B cell (primary cell): ENCODE results near the gene SLAIN2. TPM values are rescaled to one million over a fixed set of nuclear protein-coding genes. Genes with fewer than 3 reads are reported as not detected.

Source experiments
- ATAC-seq: fragments of 200-7000 bp; cut with Tn5 transposase; one replicate; pipeline ENCODE4 v1.10.0; 2021; ENCODE audit warnings: low read depth, mild to moderate bottlenecking, moderate number of reproducible peaks, moderate library complexity
- CTCF ChIA-PET: fragments of 350-600 bp; sonication (Branson Sonifier 250); formaldehyde crosslinking; loops from one replicate; lab custom pipeline; 2021; ENCODE audit warnings: antibody characterized with exemption, inconsistent platforms; lab: Charles Lee
- POLR2A ChIA-PET: fragments of 350-600 bp; sonication (Branson Sonifier 250); formaldehyde crosslinking; loops from one replicate; lab custom pipeline; 2021; ENCODE audit warnings: antibody characterized with exemption; lab: Charles Lee
- DNase-seq: peaks from one replicate; pipeline ENCODE4 v3.0.0; 2013
- H2AFZ ChIP-seq: 2 replicates; pipeline ENCODE4 v1.6.1; 2012; ENCODE audit warnings: mild to moderate bottlenecking, low read depth, low read length; ENCODE audit not compliant: insufficient read depth, poor library complexity, severe bottlenecking
- H3K27ac ChIP-seq, 2 donors: 1 replicate in 1 of 2; 2 replicates in 1 of 2; pipeline ENCODE4 v1.5.1; 2012 to 2013; ENCODE audit warnings: low read length in 2 of 2, mild to moderate bottlenecking in 2 of 2, moderate library complexity in 1 of 2
- H3K27me3 ChIP-seq, 4 experiments: fragments of 200-600 bp in 1 of 4; sonication (generic) in 1 of 4; replicated peaks in 1 of 4; 1 replicate in 2 of 4; 2 replicates in 2 of 4; pipeline versions ENCODE4 v1.6.1 to v1.7.0; 2013 to 2016; ENCODE audit warnings: low read length in 3 of 4, mild to moderate bottlenecking in 2 of 4, mixed read lengths in 1 of 4, moderate library complexity in 1 of 4; ENCODE audit not compliant: insufficient read depth in 4 of 4, control insufficient read depth in 3 of 4; ENCODE audit errors: control extremely low read depth in 1 of 4
- H3K36me3 ChIP-seq, 2 experiments: replicated peaks in 1 of 2; 1 replicate in 1 of 2; 2 replicates in 1 of 2; pipeline versions ENCODE4 v1.6.1 to v1.7.1; 2013; ENCODE audit warnings: low read length in 1 of 2; ENCODE audit not compliant: insufficient read depth in 2 of 2, control insufficient read depth in 1 of 2; ENCODE audit errors: control extremely low read depth in 1 of 2, extremely low read depth in 1 of 2
- H3K4me1 ChIP-seq, 2 donors: fragments of 200-600 bp in 1 of 2; sonication (generic) in 1 of 2; 1 replicate in 1 of 2; 2 replicates in 1 of 2; pipeline versions ENCODE4 v1.5.1 to v1.6.1; 2013 to 2017; ENCODE audit warnings: low read length in 2 of 2; ENCODE audit not compliant: control insufficient read depth in 2 of 2, insufficient read depth in 2 of 2
- H3K4me2 ChIP-seq: replicated peaks from 2 replicates; pipeline ENCODE3; 2012; ENCODE audit warnings: mild to moderate bottlenecking, low read depth, low read length; ENCODE audit not compliant: poor library complexity, severe bottlenecking
- H3K4me3 ChIP-seq, 5 experiments: fragments of 200-600 bp in 1 of 5; sonication (generic) in 1 of 5; 1 replicate in 3 of 5; 2 replicates in 2 of 5; pipeline versions ENCODE4 v1.5.1 to v1.7.0; 2011 to 2016; ENCODE audit warnings: low read length in 4 of 5, mild to moderate bottlenecking in 4 of 5, low read depth in 2 of 5, control low read depth in 1 of 5, moderate library complexity in 1 of 5; ENCODE audit not compliant: insufficient read depth in 1 of 5; ENCODE audit errors: control extremely low read depth in 1 of 5, extremely low read depth in 1 of 5
- H3K79me2 ChIP-seq: fragments of 200-600 bp; sonication (generic); one replicate; pipeline ENCODE4 v1.6.0; 2016; ENCODE audit warnings: low read length; ENCODE audit not compliant: control insufficient read depth, insufficient read depth
- H3K9ac ChIP-seq: fragments of 200-600 bp; sonication (generic); 2 replicates; pipeline ENCODE4 v1.6.1; 2017; ENCODE audit warnings: mild to moderate bottlenecking, low read length, moderate library complexity
- H3K9me3 ChIP-seq, 3 donors: one replicate each; pipeline versions ENCODE4 v1.6.1 to v1.7.1; 2013; ENCODE audit warnings: low read length in 2 of 3; ENCODE audit not compliant: control insufficient read depth in 2 of 3, insufficient read depth in 1 of 3; ENCODE audit errors: control extremely low read depth in 1 of 3
- H4K20me1 ChIP-seq: 2 replicates; pipeline ENCODE4 v1.6.0; 2012; ENCODE audit warnings: mild to moderate bottlenecking, low read length; ENCODE audit not compliant: insufficient read depth, control insufficient read depth, poor library complexity, severe bottlenecking
- H3K27ac Mint-ChIP-seq: one replicate; pipeline ENCODE4 v1.8.0; 2021; ENCODE audit warnings: mixed read lengths
- H3K27me3 Mint-ChIP-seq: one replicate; pipeline ENCODE4 v1.8.0; 2021; ENCODE audit warnings: mixed read lengths
- H3K4me1 Mint-ChIP-seq: one replicate; pipeline ENCODE4 v1.8.0; 2021; ENCODE audit warnings: mixed read lengths
- H3K4me3 Mint-ChIP-seq: one replicate; pipeline ENCODE4 v1.8.0; 2021; ENCODE audit warnings: mixed read lengths
- H3K9me3 Mint-ChIP-seq: one replicate; pipeline ENCODE4 v1.8.0; 2022; ENCODE audit warnings: mixed read lengths; ENCODE audit not compliant: insufficient read depth
- EZH2 ChIP-seq: IDR thresholded peaks from 2 replicates; pipeline ENCODE4 v1.6.1; 2012; ENCODE audit warnings: borderline replicate concordance, low read depth, mild to moderate bottlenecking, moderate library complexity, low read length; ENCODE audit not compliant: insufficient read depth, poor library complexity, severe bottlenecking
- WGBS: methylation state at CpG from one replicate; pipeline ENCODE4 v1.1.5; 2013; ENCODE audit warnings: missing lambda C conversion rate; ENCODE audit not compliant: insufficient coverage; 5-methylcytosine and 5-hydroxymethylcytosine counted together
- intact Hi-C: fragments of 100-400 bp; cut with micrococcal nuclease; formaldehyde crosslinking; loops from one replicate; pipeline ENCODE4 v1.10.0; 2022
- polyA plus RNA-seq: library from polyadenylated mRNA; depleted of rRNA; stranded (reverse); fragments of >200 nt; gene quantifications from 2 replicates; pipeline ENCODE4 v1.2.3, GENCODE V29; 2012
- total RNA-seq, 2 donors: library from RNA; stranded (reverse); fragments of 120-200 nt in 1 of 2; gene quantifications; 1 replicate in 1 of 2; 2 replicates in 1 of 2; pipeline versions ENCODE4 v1.2.3 to v1.2.4, GENCODE V29; 2013 to 2022
- TF ChIP-seq, protein P1 (sequence below): fragments of 200-600 bp; IDR thresholded peaks from one replicate; pipeline ENCODE4 v1.8.0; 2022; ENCODE audit warnings: antibody characterized with exemption, mild to moderate bottlenecking

Gene SLAIN2
- total and polyA plus RNA-seq, 2 donors (not counting 1 experiment from before 2014, with no cell fraction given), result 19.7 to 69.1 TPM

DNA sequence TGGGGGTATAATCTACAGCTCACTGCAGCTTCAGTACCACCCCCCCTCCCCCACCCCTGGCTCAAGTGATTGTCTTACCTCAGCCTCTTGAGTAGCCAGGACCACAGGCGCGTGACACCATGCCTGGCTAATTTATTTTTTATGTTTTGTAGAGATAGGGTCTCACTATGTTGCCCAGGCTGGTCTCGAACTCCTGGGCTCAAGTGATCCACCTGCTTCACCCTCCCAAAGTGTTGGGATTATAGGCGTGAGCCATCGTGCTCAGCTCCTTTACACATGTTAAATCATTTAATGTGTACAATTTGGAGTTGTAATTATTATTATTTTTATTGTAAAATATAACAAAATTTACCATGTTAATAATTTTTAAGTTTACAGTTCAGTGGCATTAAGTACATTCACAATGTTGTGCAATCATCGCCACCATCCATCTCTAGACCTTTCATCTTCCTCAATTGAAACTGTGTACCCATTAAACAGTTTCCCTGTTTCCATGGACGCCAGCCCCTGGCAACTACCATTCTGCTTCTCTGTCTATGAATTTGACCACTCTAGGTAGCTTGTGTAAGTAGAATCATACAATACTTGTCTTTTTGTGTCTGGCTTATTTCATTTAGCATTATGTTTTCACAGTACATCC, 6.1 kb downstream of the SLAIN2 start:
- Histone ChIP-seq H3K9ac (no peak overlapping the region), H4K20me1 (peaks cover 72% of the 10 kb centered on the region), H3K36me3 (peaks cover 0 to 1% of the 10 kb centered on the region in 2 experiments), H3K79me2 (peaks cover 100% of the 10 kb centered on the region), H3K4me3 (no peak overlapping the region), H3K4me2 (no peak overlapping the region), H3K4me1 (peaks cover 14 to 20% of the 10 kb centered on the region in 2 donors), H2AFZ (no peak overlapping the region), H3K27me3 (no peaks in the 10 kb centered on the region), H3K27ac (no peak overlapping the region), H3K9me3 (no peaks in the 10 kb centered on the region)
- ATAC-seq, result no peak
- TF ChIP-seq EZH2, result no peak
- TF ChIP-seq, protein P1, sequence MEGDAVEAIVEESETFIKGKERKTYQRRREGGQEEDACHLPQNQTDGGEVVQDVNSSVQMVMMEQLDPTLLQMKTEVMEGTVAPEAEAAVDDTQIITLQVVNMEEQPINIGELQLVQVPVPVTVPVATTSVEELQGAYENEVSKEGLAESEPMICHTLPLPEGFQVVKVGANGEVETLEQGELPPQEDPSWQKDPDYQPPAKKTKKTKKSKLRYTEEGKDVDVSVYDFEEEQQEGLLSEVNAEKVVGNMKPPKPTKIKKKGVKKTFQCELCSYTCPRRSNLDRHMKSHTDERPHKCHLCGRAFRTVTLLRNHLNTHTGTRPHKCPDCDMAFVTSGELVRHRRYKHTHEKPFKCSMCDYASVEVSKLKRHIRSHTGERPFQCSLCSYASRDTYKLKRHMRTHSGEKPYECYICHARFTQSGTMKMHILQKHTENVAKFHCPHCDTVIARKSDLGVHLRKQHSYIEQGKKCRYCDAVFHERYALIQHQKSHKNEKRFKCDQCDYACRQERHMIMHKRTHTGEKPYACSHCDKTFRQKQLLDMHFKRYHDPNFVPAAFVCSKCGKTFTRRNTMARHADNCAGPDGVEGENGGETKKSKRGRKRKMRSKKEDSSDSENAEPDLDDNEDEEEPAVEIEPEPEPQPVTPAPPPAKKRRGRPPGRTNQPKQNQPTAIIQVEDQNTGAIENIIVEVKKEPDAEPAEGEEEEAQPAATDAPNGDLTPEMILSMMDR, result no peak
- peaks cover 64% of the 10 kb centered on the region for H3K4me1 Mint-ChIP-seq
- CTCF ChIA-PET, result no interaction called here
- H3K4me3 Mint-ChIP-seq, result no peak overlapping the region
- H3K27ac Mint-ChIP-seq, result no peak overlapping the region
- no peaks in the 10 kb centered on the region for H3K27me3 Mint-ChIP-seq
- DNase-seq, result no peak
- POLR2A ChIA-PET, result no interaction called here
- WGBS, result no CpG with 5 or more reads among the region's 7 CpGs
- H3K9me3 Mint-ChIP-seq, result no peaks in the 10 kb centered on the region
- intact Hi-C loops, result no loop called here

DNA sequence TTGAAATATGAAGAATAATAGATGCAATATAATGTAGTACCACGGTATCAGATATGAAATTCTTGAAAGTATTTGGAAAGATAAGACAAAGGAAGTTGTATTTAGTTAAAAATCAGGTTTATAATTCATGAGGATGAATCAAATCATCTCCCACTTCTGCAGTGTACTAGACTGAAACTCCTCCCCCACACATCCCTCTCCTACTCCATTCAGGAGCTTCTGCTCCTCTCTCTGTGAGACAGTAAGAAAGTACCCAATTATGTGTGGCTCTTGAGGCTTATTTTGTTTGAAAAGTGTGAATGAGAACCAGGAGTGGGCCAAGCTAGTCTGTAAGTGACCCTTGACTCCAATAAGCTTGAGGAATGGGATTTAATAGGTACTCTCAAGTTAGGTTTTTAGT, 9.5 kb downstream of the SLAIN2 start:
- Histone ChIP-seq H3K9ac (no peak overlapping the region), H3K9me3 (no peaks in the 10 kb centered on the region), H4K20me1 (peaks cover 70% of the 10 kb centered on the region), H3K36me3 (no peaks in the 10 kb centered on the region), H3K27me3 (no peaks in the 10 kb centered on the region), H2AFZ (no peak overlapping the region), H3K27ac (no peak overlapping the region), H3K4me2 (no peak overlapping the region), H3K4me1 (no peaks in the 10 kb centered on the region), H3K79me2 (peaks cover 96% of the 10 kb centered on the region), H3K4me3 (no peak overlapping the region)
- H3K27me3 Mint-ChIP-seq, result no peaks in the 10 kb centered on the region
- intact Hi-C loops, result no loop called here
- no CpG with 5 or more reads among the region's 1 CpG for WGBS
- H3K4me3 Mint-ChIP-seq, result no peak overlapping the region
- ATAC-seq, result no peak
- peaks cover 50% of the 10 kb centered on the region for H3K4me1 Mint-ChIP-seq
- H3K9me3 Mint-ChIP-seq, result peaks cover 3% of the 10 kb centered on the region
- no peak for DNase-seq
- TF ChIP-seq, protein P1, result no peak
- TF ChIP-seq EZH2, result no peak
- no peak overlapping the region for H3K27ac Mint-ChIP-seq
- ChIA-PET CTCF (no interaction called here), POLR2A (no interaction called here)
